Suprapubic skin (tissue), 3 donors: ENCODE results near the gene RNASE12.

Experiments used
- CTCF ChIP-seq, 2 donors: fragments of 200-600 bp in 1 of 2; fragments of 450-650 bp in 1 of 2; sonication (generic) in 1 of 2; IDR thresholded peaks; one replicate each; pipeline ENCODE4 v1.5.1; 2016 to 2019; ENCODE audit warnings: antibody characterized with exemption in 2 of 2, mild to moderate bottlenecking in 1 of 2, moderate library complexity in 1 of 2
- EP300 ChIP-seq: sonication (generic); formaldehyde crosslinking; IDR thresholded peaks from one replicate; pipeline ENCODE4 v1.6.1; 2017; ENCODE audit warnings: antibody characterized with exemption
- POLR2A ChIP-seq, 2 donors: fragments of 450-650 bp; IDR thresholded peaks; one replicate each; pipeline ENCODE4 v1.6.1; 2017; ENCODE audit warnings: antibody characterized with exemption in 2 of 2, mild to moderate bottlenecking in 2 of 2, moderate library complexity in 2 of 2

GRCh38 chr14:20617138-20618003, 26.2 kb upstream of the RNASE12 start:
- TF ChIP-seq CTCF (IDR thresholded peaks at IDR 0.05) (no peak), POLR2A (IDR thresholded peaks at IDR 0.05) (no peak), EP300 (no peak)
